ENCODE results near the gene FLNB. TPM values are rescaled to one million over a fixed set of nuclear protein-coding genes. Genes with fewer than 3 reads are reported as not detected.

The FLNB gene
- total and polyA plus RNA-seq, 9 of the 15 experiments (the other 6 are each of a cell fraction or from before 2014, with no cell fraction given): 9.4 to 48.1 (median 25.6) TPM

DNA sequence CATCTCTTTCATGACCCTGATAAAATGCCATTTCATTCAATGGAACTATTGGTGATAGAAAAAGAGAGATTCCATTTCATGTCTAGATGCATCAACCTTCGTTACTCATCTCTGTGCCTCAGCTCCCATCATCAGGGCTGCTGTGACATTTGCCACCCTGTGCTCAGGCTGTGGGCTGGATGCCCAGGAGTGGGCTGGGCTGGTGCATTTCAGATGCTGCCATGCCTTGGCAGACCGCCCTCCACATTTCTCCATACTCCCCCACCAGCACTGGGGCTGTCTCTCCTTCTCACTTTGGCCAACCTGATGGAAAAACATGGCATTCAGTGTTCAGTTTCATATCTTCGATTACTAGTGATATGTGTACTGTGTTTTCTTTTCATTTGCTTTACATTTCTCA, 143.4 kb downstream of the FLNB start:
- Histone ChIP-seq H2AFZ (ENCODE audit: low read depth, low read length) (no peak overlapping the region), H3K4me1 (replicated peaks in 1 of 2; ENCODE audit: control insufficient read depth in 2 of 2, insufficient read depth in 2 of 2, low read length in 2 of 2) (no peaks in the 10 kb centered on the region), H3K4me3 (no peak overlapping the region), H3K9me1 (ENCODE audit: control insufficient read depth, insufficient read depth, low read length) (no peaks in the 10 kb centered on the region), H3K9me3 (replicated peaks; ENCODE audit: control insufficient read depth, insufficient read depth, low read depth, low read length) (no peaks in the 10 kb centered on the region), H3K27ac (ENCODE audit: extremely low read depth, low read depth, low read length) (no peak overlapping the region), H3K27me3 (ENCODE audit: control insufficient read depth in 2 of 2, insufficient read depth in 2 of 2, low read length in 2 of 2) (no peaks in the 10 kb centered on the region), H4K20me1 (replicated peaks; ENCODE audit: control insufficient read depth, insufficient read depth, low read length) (no peaks in the 10 kb centered on the region), H3K4me2 (ENCODE audit: insufficient read depth, low read length) (no peak overlapping the region), H3K9ac (ENCODE audit: insufficient read depth in 1 of 2, low read depth in 2 of 2, low read length in 2 of 2) (no peak overlapping the region), H3K79me2 (ENCODE audit: control insufficient read depth, insufficient read depth, low read length) (no peaks in the 10 kb centered on the region), H3K36me3 (ENCODE audit: control insufficient read depth, insufficient read depth, low read length) (peaks cover 78% of the 10 kb centered on the region; the same call in 2 of the 3 replicates)
- intact Hi-C loops (cut with micrococcal nuclease): no loop called here
- DNase-seq (ENCODE audit: extremely low read depth in 1 of 4, low spot score in 3 of 4) (no peak), FAIRE-seq (no peak), ATAC-seq (no peak)
- in situ Hi-C loops (cut with MboI): loop anchor here (25.0 kb wide), 1 partner anchor 139 kb away; the partner anchor contains the start of gene FLNB
- no TSS peak for BruUV-seq (replicated peaks)
- TF ChIP-seq POLR2B (IDR thresholded peaks at IDR 0.05; ENCODE audit: low read depth, partially characterized antibody) (no peak), ZNF507 (tag; conservative IDR thresholded peaks at IDR 0.05) (no peak), TAF1 (IDR thresholded peaks at IDR 0.05; ENCODE audit: control insufficient read depth, extremely low read depth, insufficient read depth, low read length, severe bottlenecking) (no peak), FOXJ3 (CRISPR knock-in tag; IDR thresholded peaks at IDR 0.05) (no peak), POLR2A (conservative IDR thresholded peaks at IDR 0.05) (no peak), POLR3A (IDR thresholded peaks at IDR 0.05; ENCODE audit: borderline replicate concordance, extremely low read depth, insufficient read depth, insufficient read length) (no peak), DIDO1 (tag; IDR thresholded peaks at IDR 0.05; ENCODE audit: low read depth) (no peak), ZFP36 (IDR thresholded peaks at IDR 0.05; ENCODE audit: low read depth, low read length, partially characterized antibody) (no peak), NCOA1 (IDR thresholded peaks at IDR 0.05; ENCODE audit: low read depth) (no peak), CC2D1A (IDR thresholded peaks at IDR 0.05) (no peak), ETS2 (tag; IDR thresholded peaks at IDR 0.05; ENCODE audit: borderline replicate concordance, poor library complexity, severe bottlenecking) (no peak), PHF20 (IDR thresholded peaks at IDR 0.05; ENCODE audit: partially characterized antibody) (no peak), ZKSCAN3 (CRISPR knock-in tag; IDR thresholded peaks at IDR 0.05) (no peak), ZZZ3 (IDR thresholded peaks at IDR 0.05) (no peak), TRIM28 (IDR thresholded peaks at IDR 0.05) (no peak), CHCHD3 (CRISPR knock-in tag; IDR thresholded peaks at IDR 0.05) (no peak)
- TF ChIP-seq, protein P1, sequence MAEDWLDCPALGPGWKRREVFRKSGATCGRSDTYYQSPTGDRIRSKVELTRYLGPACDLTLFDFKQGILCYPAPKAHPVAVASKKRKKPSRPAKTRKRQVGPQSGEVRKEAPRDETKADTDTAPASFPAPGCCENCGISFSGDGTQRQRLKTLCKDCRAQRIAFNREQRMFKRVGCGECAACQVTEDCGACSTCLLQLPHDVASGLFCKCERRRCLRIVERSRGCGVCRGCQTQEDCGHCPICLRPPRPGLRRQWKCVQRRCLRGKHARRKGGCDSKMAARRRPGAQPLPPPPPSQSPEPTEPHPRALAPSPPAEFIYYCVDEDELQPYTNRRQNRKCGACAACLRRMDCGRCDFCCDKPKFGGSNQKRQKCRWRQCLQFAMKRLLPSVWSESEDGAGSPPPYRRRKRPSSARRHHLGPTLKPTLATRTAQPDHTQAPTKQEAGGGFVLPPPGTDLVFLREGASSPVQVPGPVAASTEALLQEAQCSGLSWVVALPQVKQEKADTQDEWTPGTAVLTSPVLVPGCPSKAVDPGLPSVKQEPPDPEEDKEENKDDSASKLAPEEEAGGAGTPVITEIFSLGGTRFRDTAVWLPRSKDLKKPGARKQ (CRISPR knock-in tag; IDR thresholded peaks at IDR 0.05): no peak
- TF ChIP-seq, protein P2, sequence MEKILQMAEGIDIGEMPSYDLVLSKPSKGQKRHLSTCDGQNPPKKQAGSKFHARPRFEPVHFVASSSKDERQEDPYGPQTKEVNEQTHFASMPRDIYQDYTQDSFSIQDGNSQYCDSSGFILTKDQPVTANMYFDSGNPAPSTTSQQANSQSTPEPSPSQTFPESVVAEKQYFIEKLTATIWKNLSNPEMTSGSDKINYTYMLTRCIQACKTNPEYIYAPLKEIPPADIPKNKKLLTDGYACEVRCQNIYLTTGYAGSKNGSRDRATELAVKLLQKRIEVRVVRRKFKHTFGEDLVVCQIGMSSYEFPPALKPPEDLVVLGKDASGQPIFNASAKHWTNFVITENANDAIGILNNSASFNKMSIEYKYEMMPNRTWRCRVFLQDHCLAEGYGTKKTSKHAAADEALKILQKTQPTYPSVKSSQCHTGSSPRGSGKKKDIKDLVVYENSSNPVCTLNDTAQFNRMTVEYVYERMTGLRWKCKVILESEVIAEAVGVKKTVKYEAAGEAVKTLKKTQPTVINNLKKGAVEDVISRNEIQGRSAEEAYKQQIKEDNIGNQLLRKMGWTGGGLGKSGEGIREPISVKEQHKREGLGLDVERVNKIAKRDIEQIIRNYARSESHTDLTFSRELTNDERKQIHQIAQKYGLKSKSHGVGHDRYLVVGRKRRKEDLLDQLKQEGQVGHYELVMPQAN (IDR thresholded peaks at IDR 0.05; ENCODE audit: borderline replicate concordance): no peak
- TF ChIP-seq, protein P3, sequence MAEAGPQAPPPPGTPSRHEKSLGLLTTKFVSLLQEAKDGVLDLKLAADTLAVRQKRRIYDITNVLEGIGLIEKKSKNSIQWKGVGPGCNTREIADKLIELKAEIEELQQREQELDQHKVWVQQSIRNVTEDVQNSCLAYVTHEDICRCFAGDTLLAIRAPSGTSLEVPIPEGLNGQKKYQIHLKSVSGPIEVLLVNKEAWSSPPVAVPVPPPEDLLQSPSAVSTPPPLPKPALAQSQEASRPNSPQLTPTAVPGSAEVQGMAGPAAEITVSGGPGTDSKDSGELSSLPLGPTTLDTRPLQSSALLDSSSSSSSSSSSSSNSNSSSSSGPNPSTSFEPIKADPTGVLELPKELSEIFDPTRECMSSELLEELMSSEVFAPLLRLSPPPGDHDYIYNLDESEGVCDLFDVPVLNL (CRISPR knock-in tag; IDR thresholded peaks at IDR 0.05; ENCODE audit: low read depth): no peak
- ChIA-PET POLR2A (interaction anchor here (0.6 kb wide), 1 partner anchor 217 kb away, joined by 3 read pairs; no protein-coding TSS in a partner anchor), CTCF (ENCODE audit: low intra/inter-chr PET ratio) (no interaction called here)
- WGBS (ENCODE audit: insufficient coverage, low coverage, missing lambda C conversion rate): 72% methylated on average over 3 of the region's 3 CpGs

Data from K562 (cell line).